RCC 7860 (cell line): ENCODE data around the gene KIAA2012.

Experiments used
- DNase-seq: peaks from one replicate; pipeline ENCODE4 v3.0.0-alpha.2; 2015; ENCODE audit warnings: low spot score
- FAIRE-seq: peaks from 2 replicates; lab custom pipeline; 2012; peaks lifted over from hg19 to GRCh38; lab: Jason Lieb, UNC

The KIAA2012 gene

DNA sequence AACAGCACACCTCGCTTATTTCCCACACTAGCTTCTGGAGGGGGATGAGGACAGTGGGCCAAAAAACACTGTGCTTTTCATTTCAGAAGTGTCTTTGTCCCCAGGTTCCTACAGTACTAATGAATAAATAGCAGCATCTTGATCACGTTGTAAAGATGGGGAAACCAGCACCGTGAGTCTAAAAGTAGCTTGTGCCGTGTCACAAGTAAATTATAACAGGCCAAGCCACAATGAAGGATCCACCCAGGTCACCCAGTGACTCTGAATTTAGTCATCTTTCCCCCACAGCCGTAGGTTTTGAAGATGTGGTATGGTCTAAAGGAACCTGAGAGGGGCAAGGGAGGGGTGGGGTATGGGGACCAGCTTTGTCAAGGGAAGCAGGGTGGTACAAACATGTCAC, 30.6 kb upstream of the KIAA2012 start:
- DNase-seq (no peak), FAIRE-seq (no peak)

DNA sequence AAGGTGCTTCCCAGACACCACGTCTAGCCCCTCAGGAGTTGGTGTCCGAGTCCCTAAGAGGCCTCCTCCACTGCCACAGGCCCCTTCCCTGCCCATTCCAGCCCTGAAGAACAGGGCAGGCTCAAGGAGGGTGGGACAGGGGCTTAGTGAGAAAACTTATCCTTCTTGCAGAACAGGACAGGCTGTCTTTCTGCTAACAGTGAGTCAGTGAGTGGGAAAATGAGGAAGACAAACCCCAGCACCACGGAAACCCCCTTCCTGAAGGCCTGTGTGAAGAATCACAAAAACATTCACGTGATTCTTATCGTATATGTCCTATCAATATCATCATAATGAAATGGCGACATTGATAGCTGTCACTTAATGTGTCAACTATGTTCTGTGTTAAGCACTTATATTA, 29.6 kb upstream of the KIAA2012 start:
- FAIRE-seq (no peak), DNase-seq (no peak)

DNA sequence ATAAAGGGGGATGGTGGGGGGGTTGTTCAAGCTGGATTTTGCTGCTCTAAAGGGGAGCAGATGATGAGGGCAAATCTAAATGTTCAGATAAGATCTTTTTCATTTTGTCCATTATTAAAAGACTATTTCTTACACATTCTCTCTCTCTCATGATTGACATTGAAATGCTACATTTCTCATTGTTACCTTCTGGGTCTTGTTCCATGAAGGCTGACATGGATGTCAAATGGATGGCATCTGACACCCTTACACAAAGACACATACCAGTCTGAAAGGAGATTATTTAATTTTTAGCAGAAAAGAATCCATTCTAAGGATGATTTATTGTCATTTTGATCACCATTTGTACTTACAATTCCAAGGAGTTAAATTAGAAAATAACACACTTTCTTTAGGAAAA, 28.3 kb upstream of the KIAA2012 start:
- FAIRE-seq (no peak), DNase-seq (no peak)

DNA sequence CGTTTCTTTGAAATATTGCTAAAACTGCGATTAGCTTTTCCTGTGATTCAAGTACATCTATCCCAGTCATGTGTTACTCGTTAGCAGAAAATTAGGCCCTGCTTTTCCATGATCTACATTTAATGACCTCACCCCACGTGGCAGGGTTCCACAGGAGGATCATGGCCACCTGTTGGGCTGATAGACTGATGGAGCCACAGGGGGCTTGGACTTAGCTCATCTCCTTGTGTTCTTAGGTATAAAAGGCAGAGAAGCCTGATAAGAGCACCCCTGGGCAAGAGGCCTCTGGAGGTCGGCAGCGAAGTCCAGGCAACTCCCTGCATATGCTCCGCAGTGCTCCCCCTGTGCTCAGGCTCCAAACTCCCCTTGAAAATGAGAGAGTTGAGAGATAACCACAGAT, 26.5 kb upstream of the KIAA2012 start:
- DNase-seq (no peak), FAIRE-seq (no peak)

DNA sequence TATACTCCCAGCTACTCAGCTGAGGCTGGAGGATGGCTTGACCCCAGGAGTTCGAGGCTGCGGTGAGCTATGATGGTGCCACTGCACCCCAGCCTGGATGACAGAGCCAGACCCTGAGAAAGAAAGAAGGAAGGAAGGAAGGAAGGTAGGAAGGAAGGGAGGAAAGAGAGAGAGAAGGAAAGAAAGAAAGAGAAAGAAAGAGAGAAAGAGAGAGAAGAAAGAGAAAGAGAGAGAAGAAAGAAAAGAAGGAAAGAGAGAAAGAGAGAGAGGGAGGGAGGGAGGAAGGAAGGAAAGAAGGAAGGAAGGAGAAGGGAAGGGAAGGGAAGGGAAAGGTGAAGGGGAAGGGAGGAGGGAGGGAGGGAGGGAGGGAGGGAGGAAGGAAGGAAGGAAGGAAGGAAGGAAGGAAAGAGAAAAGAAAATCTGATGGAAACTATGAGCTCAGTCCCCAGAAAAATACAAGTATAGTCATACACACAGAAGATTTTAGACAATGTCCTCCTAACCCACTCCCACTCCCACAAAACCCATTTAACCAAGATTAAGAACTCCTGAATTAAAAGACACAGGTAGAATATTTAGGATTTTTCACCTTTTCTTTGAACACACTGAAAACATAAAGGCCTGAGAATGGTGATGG, 23.8 kb upstream of the KIAA2012 start:
- DNase-seq (no peak), FAIRE-seq (no peak)

DNA sequence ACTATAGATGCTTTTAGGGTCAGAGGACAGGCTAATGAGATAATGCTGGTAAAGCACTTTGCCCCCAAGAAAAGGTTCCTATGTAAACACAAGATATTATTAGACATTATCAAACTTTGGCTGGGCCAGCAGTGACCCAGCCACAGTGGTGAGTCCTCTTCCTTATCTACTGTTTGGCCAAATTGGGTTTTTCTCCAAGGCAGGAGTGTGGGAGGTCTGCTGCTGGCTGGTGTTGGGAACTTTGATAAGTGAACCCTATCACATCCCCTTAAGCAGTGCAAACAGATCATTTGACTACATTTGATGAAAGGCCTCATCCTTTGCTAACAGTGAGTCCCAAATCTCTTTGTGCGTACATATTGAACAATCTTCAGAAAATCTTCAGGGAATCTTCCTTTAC, 23.2 kb upstream of the KIAA2012 start:
- DNase-seq (no peak), FAIRE-seq (no peak)

DNA sequence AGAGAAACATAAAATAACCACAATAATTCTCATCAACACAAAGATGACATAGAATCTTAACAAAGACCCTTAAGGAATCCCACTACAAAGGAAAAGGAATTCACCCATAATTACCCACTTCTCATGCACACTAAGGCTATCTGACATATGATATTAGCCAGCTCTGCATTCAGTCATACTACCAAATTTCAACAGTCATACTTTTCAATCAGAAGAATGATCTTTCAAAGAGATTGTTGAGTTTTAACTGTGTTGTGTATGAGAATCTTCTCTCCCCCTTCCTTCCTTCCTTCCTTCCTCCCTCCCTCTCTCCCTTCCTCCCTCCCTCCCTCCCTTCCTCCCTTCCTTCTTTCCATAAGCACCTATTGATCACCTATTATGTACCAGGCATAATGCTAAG, 22.4 kb upstream of the KIAA2012 start:
- DNase-seq, result no peak
- FAIRE-seq, result no peak

DNA sequence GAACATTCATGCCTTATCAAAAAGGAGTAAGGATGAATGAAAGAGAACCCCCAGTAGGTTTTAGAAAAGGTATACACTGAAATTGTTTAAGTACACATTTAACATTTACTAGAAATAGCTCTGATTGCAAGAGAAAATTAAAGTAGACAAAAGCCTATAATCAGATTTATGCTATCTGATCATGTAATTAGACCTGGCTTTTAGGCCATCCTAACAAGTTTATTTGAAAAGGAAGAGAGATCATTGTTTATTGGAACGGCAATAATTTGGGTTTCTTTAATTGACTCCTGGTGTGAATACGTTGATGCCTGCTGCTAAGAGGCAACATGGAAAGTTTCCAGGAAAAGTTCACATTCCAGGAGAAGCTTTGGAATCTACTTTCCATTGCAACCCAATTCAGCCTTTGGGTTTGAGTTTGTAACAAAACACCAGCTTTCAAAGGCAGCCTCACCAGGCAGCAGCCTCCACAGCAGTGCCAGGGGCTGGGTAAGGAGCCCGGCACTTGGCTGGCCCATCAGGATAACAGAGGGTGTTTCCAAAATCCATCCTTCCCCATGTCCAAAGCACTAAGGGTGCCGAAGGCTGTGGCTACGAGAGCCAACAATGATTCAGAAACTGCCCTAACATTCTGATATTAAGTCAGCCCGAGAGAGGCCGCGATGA, 21.4 kb upstream of the KIAA2012 start:
- DNase-seq, result no peak
- FAIRE-seq, result no peak

DNA sequence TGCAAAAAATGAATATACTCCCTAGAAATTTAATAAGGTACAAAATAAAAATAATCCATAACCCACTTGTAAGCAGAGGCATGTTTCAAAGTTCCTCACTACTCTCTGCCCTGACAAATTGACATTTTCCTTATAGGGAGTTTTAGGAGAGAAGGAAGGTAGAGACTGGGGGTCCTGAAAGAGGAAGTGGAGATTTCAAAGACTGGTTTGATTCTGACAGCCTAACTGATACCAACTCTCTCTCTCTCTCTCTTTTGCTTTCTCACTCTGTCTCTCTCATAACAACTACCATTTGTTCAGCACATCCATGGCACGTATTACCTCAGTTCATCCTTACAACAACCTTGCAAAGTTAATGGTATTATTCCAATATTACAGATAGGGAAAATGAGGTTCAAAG, 20.8 kb upstream of the KIAA2012 start:
- no peak for DNase-seq
- no peak for FAIRE-seq

DNA sequence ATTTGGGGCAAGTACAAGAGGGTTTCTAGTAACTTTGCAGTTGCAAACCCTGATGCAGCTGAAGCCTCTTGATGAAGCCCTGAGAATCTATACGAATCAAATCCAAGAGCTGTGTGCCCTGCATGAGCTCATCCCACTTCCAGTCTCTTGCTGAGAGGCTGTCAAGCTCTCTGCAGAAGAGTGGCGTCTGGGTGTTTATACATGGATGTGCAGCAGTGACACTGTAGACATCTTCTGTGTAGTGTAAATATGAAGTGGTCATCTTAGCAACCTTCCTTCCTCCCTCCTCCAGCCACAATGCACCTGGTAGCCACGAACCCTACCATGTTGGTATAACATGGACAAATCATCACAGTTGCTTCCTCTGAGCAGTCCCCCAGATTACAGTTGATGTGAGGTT, 18.4 kb upstream of the KIAA2012 start:
- DNase-seq (no peak), FAIRE-seq (no peak)

DNA sequence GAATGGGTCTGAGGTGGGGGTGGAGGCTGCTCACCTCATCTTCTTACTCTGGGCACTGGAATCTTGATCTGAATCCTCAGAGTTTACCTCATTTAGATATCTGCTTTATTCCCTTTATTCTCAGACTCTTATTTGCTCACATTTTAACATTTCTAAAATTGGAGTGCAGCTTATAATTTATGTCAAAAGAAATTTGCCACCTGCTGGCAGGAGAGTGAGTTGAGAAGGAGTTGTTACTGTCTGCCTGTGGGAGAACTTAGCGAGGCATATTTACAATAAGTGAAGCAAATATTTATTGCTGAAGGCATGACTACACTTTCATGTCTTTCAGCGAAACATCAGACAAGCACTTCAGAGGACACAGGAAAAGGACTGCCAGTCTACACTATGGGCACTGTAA, 16.4 kb upstream of the KIAA2012 start:
- FAIRE-seq (no peak), DNase-seq (no peak)

DNA sequence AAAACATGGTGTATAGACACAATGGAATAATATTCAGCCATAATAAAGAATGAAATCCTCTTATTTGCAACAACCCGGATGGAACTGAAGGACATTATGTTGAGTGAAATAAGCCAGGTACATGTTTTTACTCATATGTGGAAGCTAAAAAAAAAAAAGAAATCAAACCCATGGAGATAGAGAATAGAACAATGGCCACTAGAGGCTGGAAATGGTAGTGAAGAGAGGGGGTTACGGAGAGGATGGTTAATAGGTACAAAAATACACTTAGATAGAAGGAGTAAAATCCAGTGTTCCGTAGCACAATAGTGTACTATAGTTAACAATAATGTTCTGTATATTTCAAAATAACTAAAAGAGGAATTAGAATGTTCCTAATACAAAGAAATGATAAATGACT, 12.8 kb upstream of the KIAA2012 start:
- no peak for FAIRE-seq
- DNase-seq, result no peak

DNA sequence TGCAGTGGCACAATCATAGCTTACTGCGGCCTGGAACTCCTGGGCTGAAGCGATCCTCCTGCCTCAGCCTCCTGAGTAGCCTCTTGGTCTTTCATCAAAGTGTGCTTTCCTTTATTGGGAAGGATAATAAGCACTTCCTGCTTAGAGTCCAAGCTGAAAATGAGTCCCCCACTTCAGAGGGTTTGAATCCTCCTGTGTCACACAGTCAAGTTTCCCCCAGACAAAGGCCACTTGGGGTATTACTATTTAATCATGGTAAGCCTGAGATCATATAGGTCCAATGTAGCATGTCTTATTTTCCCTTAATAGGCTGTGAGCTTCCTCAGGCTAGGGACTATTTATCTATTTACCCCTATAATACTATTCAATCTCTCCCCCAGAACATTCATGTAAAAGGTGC, 11.4 kb upstream of the KIAA2012 start:
- FAIRE-seq, result no peak
- no peak for DNase-seq

DNA sequence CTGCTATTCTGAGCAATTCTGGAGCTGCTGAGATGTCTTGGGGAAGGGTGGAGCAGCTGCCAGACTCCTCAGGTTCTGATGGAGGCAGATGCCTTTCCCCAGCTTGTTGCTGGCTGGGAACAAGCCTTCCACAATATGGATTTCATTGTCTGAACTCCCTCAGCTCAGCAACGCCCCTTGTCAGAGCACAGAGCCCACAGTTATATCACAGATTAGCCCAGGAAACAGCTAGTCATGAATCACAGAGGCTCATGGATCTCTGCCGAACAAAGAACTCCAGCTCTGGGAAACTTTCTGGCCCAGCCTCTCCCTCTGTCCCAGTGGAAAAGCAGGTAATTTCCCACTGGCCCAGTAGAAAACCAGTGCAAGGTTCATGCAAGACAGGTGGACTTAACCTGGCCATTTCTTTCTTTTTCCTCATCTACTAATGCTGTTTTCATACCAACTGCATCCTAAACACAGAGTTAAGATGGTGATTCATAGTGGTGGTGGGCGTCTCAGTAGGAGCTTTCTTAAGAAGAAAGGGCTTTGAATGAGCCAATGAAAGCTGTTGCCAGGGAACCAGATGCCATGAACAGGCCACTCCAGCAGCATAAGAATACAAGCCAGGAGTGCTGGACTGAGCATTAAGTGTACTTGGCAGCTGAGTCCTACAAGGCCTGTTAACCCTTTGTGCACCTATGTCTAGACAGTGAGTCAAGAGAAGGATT, 8.7 kb upstream of the KIAA2012 start:
- DNase-seq, result peak; percentile 21
- no peak for FAIRE-seq

DNA sequence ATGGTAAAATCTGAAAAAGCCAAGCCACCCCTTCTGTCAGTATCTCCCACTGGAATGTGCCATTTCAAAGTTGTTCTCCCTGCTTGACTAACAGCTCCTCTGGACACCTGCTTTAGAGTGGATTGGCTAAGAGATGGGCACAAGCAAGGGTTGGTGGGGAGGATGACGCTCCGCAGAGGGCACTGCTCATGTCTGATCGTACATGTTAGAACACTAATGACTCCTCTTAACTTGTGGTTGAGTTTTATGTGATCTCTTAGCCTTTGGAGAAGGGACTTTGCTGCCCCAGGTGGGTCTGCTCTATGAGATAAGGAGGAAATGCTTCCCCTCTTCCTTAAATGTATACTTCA, 8.2 kb upstream of the KIAA2012 start:
- FAIRE-seq (no peak), DNase-seq (no peak)

DNA sequence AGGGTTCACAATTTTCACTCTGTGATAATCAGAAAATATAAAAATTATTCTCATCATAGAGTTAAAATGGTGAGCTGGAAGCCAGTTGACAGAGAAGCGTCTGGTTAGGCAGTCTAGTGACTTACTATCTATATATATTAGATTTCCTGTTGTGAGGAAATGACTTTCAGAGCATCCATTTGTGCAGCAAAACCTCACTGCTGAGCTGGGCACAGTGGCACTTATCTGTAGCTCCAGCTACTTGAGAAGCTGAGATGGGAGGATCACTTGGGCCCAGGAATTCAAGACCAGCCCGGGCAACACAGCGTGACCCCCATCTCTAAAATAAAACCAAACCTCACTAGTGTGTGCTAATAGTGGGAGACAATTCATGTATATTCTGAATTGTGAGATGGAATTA, 7.2 kb upstream of the KIAA2012 start:
- no peak for DNase-seq
- no peak for FAIRE-seq

DNA sequence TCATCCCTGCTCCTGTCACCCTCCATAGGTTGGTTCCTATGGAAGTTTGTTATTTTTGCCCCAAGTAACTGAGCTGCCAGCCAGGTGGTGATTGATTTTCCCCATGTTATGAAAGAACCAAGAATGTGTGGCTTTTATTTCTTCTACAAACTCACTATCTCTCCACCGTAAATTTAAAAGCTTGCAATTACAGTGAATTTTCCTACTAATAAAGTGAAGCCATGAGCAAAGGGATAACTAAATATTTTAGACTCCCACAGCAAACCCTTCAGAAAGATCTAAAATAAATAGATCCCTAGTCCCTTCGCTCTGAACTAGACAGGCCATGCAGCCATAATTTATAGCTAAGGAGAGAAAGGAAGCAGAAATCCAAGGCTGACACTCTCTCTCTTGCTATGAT, 6.2 kb upstream of the KIAA2012 start:
- no peak for DNase-seq
- FAIRE-seq, result no peak

DNA sequence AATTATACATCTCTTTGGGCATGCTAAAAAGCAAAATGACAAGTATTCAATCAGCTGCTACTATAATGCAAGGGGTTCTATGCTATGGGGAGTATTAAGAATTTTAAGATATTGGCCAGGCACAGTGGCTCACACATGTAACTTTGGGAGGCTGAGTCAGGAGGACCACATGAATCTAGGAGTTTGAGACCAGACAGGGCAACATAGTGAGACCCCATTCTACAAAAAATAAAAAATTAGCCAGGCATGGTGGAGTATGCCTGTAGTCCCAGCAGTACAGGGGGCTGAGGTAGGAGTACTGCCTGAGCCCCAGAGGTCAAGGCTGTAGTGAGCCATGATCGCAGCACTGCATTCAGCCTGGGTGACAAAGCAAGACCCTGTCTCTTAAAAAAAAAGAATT, 5.5 kb upstream of the KIAA2012 start:
- DNase-seq (no peak), FAIRE-seq (no peak)

DNA sequence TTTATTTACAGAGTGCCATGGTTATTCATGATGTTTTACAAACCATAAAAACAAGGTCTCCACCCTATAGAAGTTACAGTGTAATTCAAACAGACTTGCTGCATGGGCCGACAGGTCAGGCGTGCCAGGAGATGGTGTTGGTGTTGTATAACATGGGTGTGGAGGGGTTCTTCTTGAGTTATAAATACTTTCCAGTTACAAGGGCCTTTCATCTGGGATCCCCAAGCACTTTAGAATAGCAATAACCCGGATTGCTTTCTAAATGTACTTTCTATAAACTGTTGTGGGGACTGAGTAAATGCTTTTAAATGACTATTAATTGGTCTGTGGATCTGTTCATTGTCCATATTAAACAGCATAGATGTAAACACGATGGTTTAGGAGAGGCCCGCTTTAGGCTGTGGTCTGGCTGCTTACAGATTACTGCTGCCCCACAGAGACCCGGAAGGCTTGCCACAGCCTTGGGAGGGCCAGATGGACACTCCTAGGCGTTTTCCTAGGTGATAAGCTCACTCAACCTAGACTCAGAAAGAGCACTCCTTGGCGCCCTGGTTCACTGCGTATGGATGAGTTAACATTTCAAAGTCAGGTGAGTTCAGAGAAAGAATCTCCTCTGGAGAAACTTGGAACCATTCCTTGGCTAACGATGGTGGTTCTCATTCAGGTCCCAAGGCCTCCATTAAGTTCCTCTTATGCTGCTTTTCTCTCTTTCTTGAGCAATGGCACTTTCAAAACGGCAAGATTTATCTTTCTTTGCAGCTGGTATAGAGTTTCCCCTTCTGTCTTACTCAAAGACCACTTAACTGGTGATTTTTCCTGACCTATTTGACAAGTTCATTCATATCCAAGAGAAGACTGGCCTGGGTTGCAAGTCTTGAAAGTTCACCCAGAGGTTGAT, 3.6 kb upstream of the KIAA2012 start:
- DNase-seq, result no peak

DNA sequence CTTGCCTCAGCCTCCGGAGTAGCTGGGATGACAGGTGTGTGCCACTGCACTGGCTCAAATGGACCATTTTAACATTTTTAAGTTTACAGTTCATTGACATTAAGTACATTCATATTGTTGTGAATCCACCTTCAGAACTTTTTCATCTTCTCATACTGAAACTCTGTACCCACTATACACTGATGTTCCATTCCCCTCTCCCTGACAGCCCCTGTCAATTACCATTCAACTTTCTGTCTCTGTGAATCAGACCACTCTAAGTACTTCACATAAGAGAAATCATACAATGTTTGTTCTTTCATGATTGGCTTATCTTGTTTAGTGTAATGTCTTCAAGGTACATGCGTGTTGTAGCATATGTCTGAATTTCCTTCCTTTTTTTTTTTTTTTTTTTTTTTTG, 1.9 kb upstream of the KIAA2012 start:
- FAIRE-seq, result no peak
- no peak for DNase-seq

More for the DNA sequence above, 3.6 kb upstream of the KIAA2012 start:
- no peak for FAIRE-seq

DNA sequence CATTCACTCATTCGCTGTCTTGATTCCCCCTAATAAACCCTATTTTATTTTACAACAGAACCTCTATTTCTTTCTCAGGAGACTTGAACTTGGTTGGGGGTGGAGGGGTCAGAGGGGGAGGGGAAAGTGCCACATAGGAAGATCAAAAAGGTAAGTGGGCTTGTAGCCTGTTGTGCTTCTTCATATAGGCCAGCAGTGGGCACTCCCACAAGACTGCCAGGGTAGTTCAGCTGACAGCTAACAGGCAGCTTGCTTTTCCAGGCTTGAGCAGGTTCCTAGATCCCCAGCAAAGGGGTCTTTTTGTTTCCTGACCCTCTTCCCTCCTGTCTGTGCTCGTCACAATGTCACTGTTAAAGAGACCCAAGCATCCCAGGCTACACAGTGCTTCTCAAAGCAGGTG, 829 bp upstream of the KIAA2012 start:
- FAIRE-seq, result no peak
- DNase-seq, result no peak

DNA sequence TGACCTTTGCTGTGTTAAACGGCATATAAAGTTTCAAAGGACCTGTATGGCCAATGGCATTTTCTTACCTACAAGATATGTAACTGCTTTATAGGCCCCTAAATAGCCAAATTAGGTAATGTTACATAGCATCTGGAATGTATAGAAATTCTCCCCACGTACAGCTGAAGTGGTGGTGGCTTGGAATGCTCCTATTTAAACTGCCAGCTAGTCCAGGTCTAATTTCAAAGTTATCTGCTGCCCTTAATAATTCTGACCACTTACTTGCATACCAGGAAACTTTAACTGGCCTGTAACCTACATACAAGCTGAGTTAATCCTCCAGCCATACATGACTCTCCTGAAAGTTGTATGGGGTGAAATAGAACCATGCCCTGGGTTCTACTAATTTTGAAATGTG, 1.3 kb downstream of the KIAA2012 start:
- no peak for DNase-seq
- FAIRE-seq, result no peak
